ENCODE measurements around the gene STX7.

DNA sequence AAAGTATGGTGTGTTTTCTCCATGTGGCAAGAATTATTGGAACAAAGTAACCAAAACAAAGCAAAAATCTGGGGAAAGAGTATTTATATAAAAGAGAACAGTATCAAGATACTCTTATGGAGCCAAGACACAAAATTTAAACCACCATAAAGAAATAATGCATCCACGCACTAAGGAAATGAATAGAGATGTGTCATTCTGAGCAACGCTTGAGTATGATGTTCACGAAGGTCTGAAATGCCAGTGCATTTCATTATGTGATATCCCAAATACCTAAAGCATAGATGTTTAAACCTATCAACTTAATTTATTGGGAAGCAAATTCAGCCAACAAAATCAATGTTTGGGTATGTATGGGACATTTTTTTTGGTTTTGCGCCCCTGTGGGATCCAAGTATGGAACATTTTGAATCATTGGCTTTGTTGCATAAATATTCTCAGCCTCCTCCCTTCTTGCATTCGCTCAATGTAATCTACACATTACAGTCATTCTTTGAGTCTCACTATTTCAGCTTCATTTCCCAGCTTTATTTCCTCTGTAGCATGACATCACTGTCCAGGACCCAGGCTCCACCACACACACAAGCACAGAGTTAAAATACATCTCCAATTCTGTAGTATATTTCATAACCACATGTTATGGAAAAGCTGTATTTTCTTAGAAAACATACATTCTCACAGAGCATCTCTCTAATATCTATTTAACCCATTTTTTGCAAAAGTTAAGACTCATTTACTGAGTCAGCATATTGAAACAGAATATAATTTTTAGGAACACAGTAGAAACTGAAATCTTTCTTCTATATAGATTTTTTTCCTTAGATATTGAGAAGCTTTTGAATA, 100.0 kb downstream of the STX7 start:
- TF ChIP-seq, protein P1, sequence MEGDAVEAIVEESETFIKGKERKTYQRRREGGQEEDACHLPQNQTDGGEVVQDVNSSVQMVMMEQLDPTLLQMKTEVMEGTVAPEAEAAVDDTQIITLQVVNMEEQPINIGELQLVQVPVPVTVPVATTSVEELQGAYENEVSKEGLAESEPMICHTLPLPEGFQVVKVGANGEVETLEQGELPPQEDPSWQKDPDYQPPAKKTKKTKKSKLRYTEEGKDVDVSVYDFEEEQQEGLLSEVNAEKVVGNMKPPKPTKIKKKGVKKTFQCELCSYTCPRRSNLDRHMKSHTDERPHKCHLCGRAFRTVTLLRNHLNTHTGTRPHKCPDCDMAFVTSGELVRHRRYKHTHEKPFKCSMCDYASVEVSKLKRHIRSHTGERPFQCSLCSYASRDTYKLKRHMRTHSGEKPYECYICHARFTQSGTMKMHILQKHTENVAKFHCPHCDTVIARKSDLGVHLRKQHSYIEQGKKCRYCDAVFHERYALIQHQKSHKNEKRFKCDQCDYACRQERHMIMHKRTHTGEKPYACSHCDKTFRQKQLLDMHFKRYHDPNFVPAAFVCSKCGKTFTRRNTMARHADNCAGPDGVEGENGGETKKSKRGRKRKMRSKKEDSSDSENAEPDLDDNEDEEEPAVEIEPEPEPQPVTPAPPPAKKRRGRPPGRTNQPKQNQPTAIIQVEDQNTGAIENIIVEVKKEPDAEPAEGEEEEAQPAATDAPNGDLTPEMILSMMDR (IDR thresholded peaks at IDR 0.05) = no peak
- no peak for TF ChIP-seq POLR2A (IDR thresholded peaks at IDR 0.05)

Measured in uterus (tissue), 2 donors.